Dendritic cell treated with granulocyte-macrophage colony-stimulating factor and Interleukin-4, amounts not matched to agents 40 ng/mL and 50 ng/mL, for 4 days (primary cell): ENCODE results near the gene PLXDC2.
"Not testable (repeated sequence)": the region's sequence is repeated elsewhere in the genome, so short reads cannot be mapped to it uniquely, and the experiment has no call there.

Source experiments
- H3K27ac Mint-ChIP-seq: one replicate; pipeline ENCODE4 v1.8.0; 2022; ENCODE audit warnings: mild to moderate bottlenecking, mixed read lengths
- H3K27me3 Mint-ChIP-seq: one replicate; pipeline ENCODE4 v1.8.0; 2022; ENCODE audit warnings: mild to moderate bottlenecking, mixed read lengths
- H3K36me3 Mint-ChIP-seq: one replicate; pipeline ENCODE4 v1.8.0; 2022; ENCODE audit warnings: low read depth, mixed read lengths
- H3K4me1 Mint-ChIP-seq: one replicate; pipeline ENCODE4 v1.8.0; 2022; ENCODE audit warnings: low read depth, mixed read lengths
- H3K4me3 Mint-ChIP-seq: one replicate; pipeline ENCODE4 v1.8.0; 2022; ENCODE audit warnings: mild to moderate bottlenecking, moderate library complexity, mixed read lengths
- H3K9me3 Mint-ChIP-seq: one replicate; pipeline ENCODE4 v1.8.0; 2022; ENCODE audit warnings: mixed read lengths
- intact Hi-C: fragments of 100-400 bp; cut with micrococcal nuclease; formaldehyde crosslinking; loops from one replicate; pipeline ENCODE4 v1.15.0; 2022

PLXDC2 gene

GRCh38 chr10:20017961-20018360 lies 201.7 kb downstream of the PLXDC2 start:
- Mint-ChIP-seq H3K4me3 (no peak overlapping the region), H3K36me3 (peaks cover 28% of the 10 kb centered on the region), H3K9me3 (peaks cover 37% of the 10 kb centered on the region), H3K27ac (peak overlapping the region; percentile 71), H3K4me1 (peaks cover 36% of the 10 kb centered on the region), H3K27me3 (no peaks in the 10 kb centered on the region)
- intact Hi-C loops: loop anchor here (10.0 kb wide), 1 partner anchor 53 kb away; no protein-coding TSS in a partner anchor

- Mint-ChIP-seq H3K4me3 (no peak overlapping the region), H3K27me3 (no peaks in the 10 kb centered on the region), H3K36me3 (peaks cover 13% of the 10 kb centered on the region), H3K4me1 (peaks cover 21% of the 10 kb centered on the region), H3K27ac (no peak overlapping the region), H3K9me3 (peaks cover 21% of the 10 kb centered on the region)
- intact Hi-C loops: no loop called here
These were observed 204.4 kb downstream of the PLXDC2 start for GRCh38 chr10:20020677-20021076.

- Mint-ChIP-seq H3K9me3 (peaks cover 8% of the 10 kb centered on the region), H3K4me3 (no peak overlapping the region), H3K4me1 (peaks cover 14% of the 10 kb centered on the region), H3K27ac (no peak overlapping the region), H3K27me3 (no peaks in the 10 kb centered on the region), H3K36me3 (peaks cover 14% of the 10 kb centered on the region)
- intact Hi-C loops: no loop called here
These were observed 213.3 kb downstream of the PLXDC2 start for GRCh38 chr10:20029523-20029922.

- Mint-ChIP-seq H3K4me3 (no peak overlapping the region), H3K9me3 (peaks cover 8% of the 10 kb centered on the region), H3K36me3 (peaks cover 14% of the 10 kb centered on the region), H3K27me3 (no peaks in the 10 kb centered on the region), H3K27ac (no peak overlapping the region), H3K4me1 (peaks cover 14% of the 10 kb centered on the region)
- intact Hi-C loops: no loop called here
These were observed 217.2 kb downstream of the PLXDC2 start for GRCh38 chr10:20033476-20033875.

GRCh38 chr10:20034732-20035131 lies 218.5 kb downstream of the PLXDC2 start:
- intact Hi-C loops: no loop called here
- no peak overlapping the region for H3K4me3 Mint-ChIP-seq
- H3K4me1 Mint-ChIP-seq: peaks cover 15% of the 10 kb centered on the region
- no peaks in the 10 kb centered on the region for H3K27me3 Mint-ChIP-seq
- peaks cover 9% of the 10 kb centered on the region for H3K9me3 Mint-ChIP-seq
- no peak overlapping the region for H3K27ac Mint-ChIP-seq
- H3K36me3 Mint-ChIP-seq: peaks cover 14% of the 10 kb centered on the region

GRCh38 chr10:20040012-20040411 lies 223.8 kb downstream of the PLXDC2 start:
- Mint-ChIP-seq H3K4me3 (no peak overlapping the region), H3K4me1 (peaks cover 16% of the 10 kb centered on the region), H3K36me3 (peaks cover 22% of the 10 kb centered on the region), H3K9me3 (peaks cover 20% of the 10 kb centered on the region), H3K27ac (no peak overlapping the region), H3K27me3 (no peaks in the 10 kb centered on the region)
- intact Hi-C loops: no loop called here

- Mint-ChIP-seq H3K36me3 (peaks cover 25% of the 10 kb centered on the region), H3K27ac (no peak overlapping the region), H3K27me3 (no peaks in the 10 kb centered on the region), H3K4me1 (peaks cover 16% of the 10 kb centered on the region), H3K9me3 (peaks cover 20% of the 10 kb centered on the region), H3K4me3 (no peak overlapping the region)
- intact Hi-C loops: no loop called here
These were observed 225.7 kb downstream of the PLXDC2 start for GRCh38 chr10:20041931-20042330.

GRCh38 chr10:20045100-20045499 lies 228.9 kb downstream of the PLXDC2 start:
- H3K4me3 Mint-ChIP-seq, H3K27me3 Mint-ChIP-seq, intact Hi-C loops, H3K27ac Mint-ChIP-seq: not testable (repeated sequence)
- H3K9me3 Mint-ChIP-seq: peaks cover 29% of the 10 kb centered on the region
- H3K4me1 Mint-ChIP-seq: peaks cover 12% of the 10 kb centered on the region
- peaks cover 47% of the 10 kb centered on the region for H3K36me3 Mint-ChIP-seq

GRCh38 chr10:20048161-20048560 lies 231.9 kb downstream of the PLXDC2 start:
- H3K4me1 Mint-ChIP-seq: peaks cover 7% of the 10 kb centered on the region
- H3K9me3 Mint-ChIP-seq: peaks cover 39% of the 10 kb centered on the region
- no peak overlapping the region for H3K4me3 Mint-ChIP-seq
- H3K36me3 Mint-ChIP-seq: peaks cover 53% of the 10 kb centered on the region
- H3K27me3 Mint-ChIP-seq: no peaks in the 10 kb centered on the region
- intact Hi-C loops: no loop called here
- no peak overlapping the region for H3K27ac Mint-ChIP-seq

- no peaks in the 10 kb centered on the region for H3K27me3 Mint-ChIP-seq
These were observed 241.9 kb downstream of the PLXDC2 start for GRCh38 chr10:20058135-20058534.

GRCh38 chr10:20059084-20059835 lies 243.0 kb downstream of the PLXDC2 start:
- Mint-ChIP-seq H3K27ac (no peak overlapping the region), H3K27me3 (no peaks in the 10 kb centered on the region), H3K36me3 (peaks cover 5% of the 10 kb centered on the region), H3K9me3 (peaks cover 9% of the 10 kb centered on the region), H3K4me1 (peaks cover 11% of the 10 kb centered on the region), H3K4me3 (no peak overlapping the region)
- intact Hi-C loops: no loop called here

More at GRCh38 chr10:20058135-20058534, 241.9 kb downstream of the PLXDC2 start:
- Mint-ChIP-seq H3K27ac (no peak overlapping the region), H3K4me1 (peaks cover 15% of the 10 kb centered on the region), H3K4me3 (no peak overlapping the region), H3K9me3 (peaks cover 12% of the 10 kb centered on the region), H3K36me3 (peaks cover 12% of the 10 kb centered on the region)
- intact Hi-C loops: no loop called here

- H3K27ac Mint-ChIP-seq: no peak overlapping the region
- H3K4me1 Mint-ChIP-seq: peaks cover 16% of the 10 kb centered on the region
- intact Hi-C loops: no loop called here
- no peak overlapping the region for H3K4me3 Mint-ChIP-seq
- H3K36me3 Mint-ChIP-seq: peaks cover 43% of the 10 kb centered on the region
- H3K27me3 Mint-ChIP-seq: no peaks in the 10 kb centered on the region
- peaks cover 36% of the 10 kb centered on the region for H3K9me3 Mint-ChIP-seq
These were observed 249.6 kb downstream of the PLXDC2 start for GRCh38 chr10:20065814-20066213.

- intact Hi-C loops: no loop called here
- Mint-ChIP-seq H3K4me1 (peaks cover 17% of the 10 kb centered on the region), H3K4me3 (no peak overlapping the region), H3K36me3 (peaks cover 52% of the 10 kb centered on the region), H3K27ac (no peak overlapping the region), H3K9me3 (peaks cover 31% of the 10 kb centered on the region), H3K27me3 (no peaks in the 10 kb centered on the region)
These were observed 256.9 kb downstream of the PLXDC2 start for GRCh38 chr10:20073167-20073566.

GRCh38 chr10:20075713-20076112 lies 259.5 kb downstream of the PLXDC2 start:
- H3K27ac Mint-ChIP-seq: no peak overlapping the region
- intact Hi-C loops: no loop called here
- peaks cover 45% of the 10 kb centered on the region for H3K36me3 Mint-ChIP-seq
- peaks cover 14% of the 10 kb centered on the region for H3K9me3 Mint-ChIP-seq
- H3K4me1 Mint-ChIP-seq: peaks cover 21% of the 10 kb centered on the region
- H3K27me3 Mint-ChIP-seq: no peaks in the 10 kb centered on the region
- H3K4me3 Mint-ChIP-seq: no peak overlapping the region

GRCh38 chr10:20084451-20084850 lies 268.2 kb downstream of the PLXDC2 start:
- Mint-ChIP-seq H3K36me3 (peaks cover 25% of the 10 kb centered on the region), H3K27me3 (no peaks in the 10 kb centered on the region), H3K4me3 (no peak overlapping the region), H3K27ac (no peak overlapping the region), H3K9me3 (no peaks in the 10 kb centered on the region), H3K4me1 (peaks cover 15% of the 10 kb centered on the region)
- intact Hi-C loops: no loop called here
